Measurements from ENCODE around the gene UBE2M.

UBE2M gene

DNA sequence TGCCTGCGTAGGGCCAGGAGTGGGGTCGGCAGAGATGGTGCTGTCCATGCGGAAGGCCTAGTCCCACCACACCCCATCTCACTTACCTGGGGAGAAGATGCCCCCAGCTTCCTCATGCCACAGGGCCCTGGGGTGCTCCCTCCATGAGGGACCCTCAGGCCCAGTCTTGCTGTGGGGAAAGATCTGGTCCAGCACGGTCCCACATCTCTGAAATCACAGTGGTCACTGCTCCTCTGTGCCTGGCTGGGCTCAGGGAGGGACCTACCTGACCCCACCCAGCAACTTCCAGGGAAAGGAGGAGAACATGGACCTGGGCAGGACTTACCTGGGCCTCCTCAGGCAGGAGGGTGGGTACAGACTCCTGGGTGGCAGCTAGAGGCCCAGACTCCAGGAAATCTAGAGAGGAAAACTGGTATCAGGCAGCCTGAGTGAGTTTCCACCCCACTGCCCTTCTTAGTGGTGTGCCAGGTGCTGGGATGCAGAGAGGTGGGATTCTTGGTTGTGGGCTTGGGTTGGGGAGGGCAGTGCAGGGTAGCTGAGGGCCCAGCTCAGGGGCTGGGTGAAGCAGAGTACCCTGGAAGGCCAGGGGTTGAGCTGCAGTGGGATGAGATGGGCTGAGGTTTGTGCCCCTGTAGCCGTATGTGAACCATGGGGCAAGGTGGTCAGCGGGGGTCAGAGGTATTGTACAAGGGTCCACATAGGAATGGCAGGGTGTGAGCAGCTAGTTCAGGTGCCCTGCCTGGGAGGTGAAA, 11.0 kb upstream of the UBE2M start:
- Histone ChIP-seq H3K4me1 (ENCODE audit: insufficient read depth, insufficient read length) (peaks cover 5% of the 10 kb centered on the region), H3K36me3 (ENCODE audit: insufficient read depth, insufficient read length, low read length) (peaks cover 41% of the 10 kb centered on the region), H3K9ac (ENCODE audit: insufficient read length, low read depth) (no peak overlapping the region), H3K9me3 (ENCODE audit: insufficient read depth, low read length) (no peaks in the 10 kb centered on the region), H3K27me3 (ENCODE audit: insufficient read depth, insufficient read length) (peaks cover 2% of the 10 kb centered on the region), H3K4me3 (ENCODE audit: insufficient read length, low read depth) (no peak overlapping the region)
- no peak for DNase-seq (ENCODE audit: low read depth, low spot score)
- TF ChIP-seq SUZ12 (IDR thresholded peaks at IDR 0.05; ENCODE audit: extremely low read depth, insufficient read depth, insufficient read length) (no peak), YY1 (IDR thresholded peaks at IDR 0.05; ENCODE audit: insufficient read depth, insufficient read length) (no peak), ZNF274 (IDR thresholded peaks at IDR 0.05; ENCODE audit: low read depth, low read length) (no peak)

DNA sequence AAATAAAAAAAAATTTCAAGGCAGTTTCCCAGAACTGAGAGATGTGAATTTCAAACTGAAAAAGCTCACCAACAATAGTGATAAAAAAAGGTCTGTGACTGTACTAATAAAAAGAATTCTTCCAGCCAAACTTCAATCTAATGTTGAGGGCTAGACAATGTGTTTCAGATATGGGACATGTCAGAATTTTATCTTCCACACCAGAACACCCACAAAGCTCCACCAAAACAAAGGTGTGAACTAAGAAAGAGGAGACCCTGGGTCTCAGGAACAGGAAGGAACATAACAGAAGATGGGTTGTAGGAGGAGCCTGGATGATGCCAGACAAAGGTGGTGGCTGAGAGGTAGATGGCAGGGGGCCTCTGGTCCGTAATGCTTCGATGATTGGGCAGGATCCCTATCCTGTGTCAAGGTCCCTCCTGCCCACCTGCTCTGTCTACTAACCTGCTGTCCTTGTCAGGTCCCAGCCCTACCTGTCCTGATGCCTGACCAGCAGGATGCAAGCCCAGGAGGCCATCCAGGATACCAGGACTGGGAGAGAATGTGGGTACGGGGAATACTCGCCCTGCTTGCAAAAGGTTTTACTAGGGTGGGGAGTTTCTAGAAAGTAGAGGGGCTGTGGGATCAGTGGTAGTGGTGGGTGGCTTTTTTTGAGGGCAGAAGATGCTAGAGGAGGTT, 10.2 kb upstream of the UBE2M start:
- no peak for TF ChIP-seq YY1 (IDR thresholded peaks at IDR 0.05; ENCODE audit: insufficient read depth, insufficient read length)
- TF ChIP-seq SUZ12 (IDR thresholded peaks at IDR 0.05; ENCODE audit: extremely low read depth, insufficient read depth, insufficient read length), result no peak
- no peak for TF ChIP-seq ZNF274 (IDR thresholded peaks at IDR 0.05; ENCODE audit: low read depth, low read length)
- Histone ChIP-seq H3K9me3 (ENCODE audit: insufficient read depth, low read length) (no peaks in the 10 kb centered on the region), H3K9ac (ENCODE audit: insufficient read length, low read depth) (no peak overlapping the region), H3K4me1 (ENCODE audit: insufficient read depth, insufficient read length) (peaks cover 5% of the 10 kb centered on the region), H3K27me3 (ENCODE audit: insufficient read depth, insufficient read length) (no peaks in the 10 kb centered on the region), H3K36me3 (ENCODE audit: insufficient read depth, insufficient read length, low read length) (peaks cover 41% of the 10 kb centered on the region), H3K4me3 (ENCODE audit: insufficient read length, low read depth) (no peak overlapping the region)
- no peak for DNase-seq (ENCODE audit: low read depth, low spot score)

DNA sequence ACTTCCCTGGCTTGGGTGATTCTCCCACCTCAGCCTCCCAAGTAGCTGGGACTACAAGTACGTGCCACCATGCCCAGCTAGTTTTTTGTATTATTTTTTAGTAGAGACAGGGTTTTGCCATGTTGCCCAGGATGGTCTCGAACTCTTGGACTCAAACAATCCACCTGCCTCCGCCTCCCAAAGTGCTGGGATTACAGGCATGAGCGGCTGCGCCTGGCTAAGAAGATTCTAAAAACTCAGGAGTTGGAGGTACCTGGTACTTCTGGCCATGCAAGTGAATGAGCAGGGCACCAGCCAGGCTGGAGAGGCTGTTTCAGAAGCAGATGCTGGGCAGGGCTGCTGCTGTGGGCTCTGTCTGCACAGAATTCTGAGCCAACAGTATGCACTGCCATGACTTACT, 8.6 kb upstream of the UBE2M start:
- Histone ChIP-seq H3K36me3 (ENCODE audit: insufficient read depth, insufficient read length, low read length) (peaks cover 44% of the 10 kb centered on the region), H3K4me3 (ENCODE audit: insufficient read length, low read depth) (no peak overlapping the region), H3K4me1 (ENCODE audit: insufficient read depth, insufficient read length) (peaks cover 3% of the 10 kb centered on the region), H3K27me3 (ENCODE audit: insufficient read depth, insufficient read length) (no peaks in the 10 kb centered on the region), H3K9ac (ENCODE audit: insufficient read length, low read depth) (no peak overlapping the region), H3K9me3 (ENCODE audit: insufficient read depth, low read length) (no peaks in the 10 kb centered on the region)
- DNase-seq (ENCODE audit: low read depth, low spot score), result no peak
- TF ChIP-seq ZNF274 (IDR thresholded peaks at IDR 0.05; ENCODE audit: low read depth, low read length) (no peak), YY1 (IDR thresholded peaks at IDR 0.05; ENCODE audit: insufficient read depth, insufficient read length) (no peak), SUZ12 (IDR thresholded peaks at IDR 0.05; ENCODE audit: extremely low read depth, insufficient read depth, insufficient read length) (no peak)

DNA sequence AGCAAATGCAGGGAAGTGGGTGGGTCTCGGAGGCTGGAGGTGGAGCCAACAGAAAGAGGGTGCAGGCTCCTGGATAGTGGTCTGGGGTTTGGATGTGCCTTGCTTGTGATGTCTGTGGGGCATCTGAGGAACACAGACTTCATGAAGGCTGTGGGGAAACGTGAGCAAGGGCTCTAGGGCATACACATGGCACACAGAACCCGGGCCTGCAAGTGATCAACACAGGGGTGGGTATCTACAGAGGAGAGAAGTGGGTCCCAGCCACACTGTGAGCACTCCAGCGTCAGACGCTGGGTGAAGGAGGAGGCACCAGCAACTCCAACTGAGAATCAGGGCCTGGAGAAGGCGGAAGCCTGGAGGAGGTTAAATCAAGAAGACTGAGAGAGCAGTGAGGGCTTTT, 5.4 kb upstream of the UBE2M start:
- no peak overlapping the region for H3K4me3 ChIP-seq (ENCODE audit: insufficient read length, low read depth)
- DNase-seq (ENCODE audit: low read depth, low spot score), result no peak
- no peak overlapping the region for H3K9ac ChIP-seq (ENCODE audit: insufficient read length, low read depth)

DNA sequence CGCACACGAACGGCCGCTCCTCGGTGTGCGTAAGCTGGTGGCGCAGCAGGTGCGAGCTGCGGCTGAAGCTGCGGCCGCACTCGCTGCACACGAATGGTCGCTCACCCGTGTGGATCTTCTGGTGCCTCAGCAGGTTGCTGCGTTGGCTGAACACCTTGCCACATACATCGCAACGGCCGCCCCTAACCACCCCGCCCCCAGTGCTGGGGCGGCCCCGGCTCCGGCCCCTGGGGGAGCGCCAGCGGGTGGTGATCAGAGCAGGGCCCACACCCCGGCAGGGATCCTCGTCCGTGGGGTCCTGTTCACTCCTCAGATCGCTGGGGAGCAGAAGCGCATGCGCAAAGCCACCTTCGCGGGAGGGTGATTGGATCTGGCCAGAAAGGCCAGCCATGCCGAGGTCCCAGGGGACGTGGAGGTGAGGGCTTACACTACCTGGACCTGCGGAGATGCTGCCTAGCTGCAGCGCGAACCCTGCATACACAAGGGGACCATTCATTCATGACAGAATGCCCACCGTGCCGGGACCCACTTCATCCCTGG, 4.7 kb upstream of the UBE2M start:
- Histone ChIP-seq H3K4me1 (ENCODE audit: insufficient read depth, insufficient read length) (no peaks in the 10 kb centered on the region), H3K36me3 (ENCODE audit: insufficient read depth, insufficient read length, low read length) (peaks cover 22% of the 10 kb centered on the region), H3K27me3 (ENCODE audit: insufficient read depth, insufficient read length) (no peaks in the 10 kb centered on the region), H3K9ac (ENCODE audit: insufficient read length, low read depth) (no peak overlapping the region), H3K4me3 (ENCODE audit: insufficient read length, low read depth) (no peak overlapping the region), H3K9me3 (ENCODE audit: insufficient read depth, low read length) (no peaks in the 10 kb centered on the region)
- TF ChIP-seq ZNF274 (IDR thresholded peaks at IDR 0.05; ENCODE audit: low read depth, low read length) (no peak), YY1 (IDR thresholded peaks at IDR 0.05; ENCODE audit: insufficient read depth, insufficient read length) (no peak), SUZ12 (IDR thresholded peaks at IDR 0.05; ENCODE audit: extremely low read depth, insufficient read depth, insufficient read length) (no peak)
- DNase-seq (ENCODE audit: low read depth, low spot score), result no peak

More for the DNA sequence above, 5.4 kb upstream of the UBE2M start:
- no peaks in the 10 kb centered on the region for H3K27me3 ChIP-seq (ENCODE audit: insufficient read depth, insufficient read length)
- no peaks in the 10 kb centered on the region for H3K4me1 ChIP-seq (ENCODE audit: insufficient read depth, insufficient read length)
- H3K9me3 ChIP-seq (ENCODE audit: insufficient read depth, low read length), result no peaks in the 10 kb centered on the region
- no peak for TF ChIP-seq YY1 (IDR thresholded peaks at IDR 0.05; ENCODE audit: insufficient read depth, insufficient read length)
- no peak for TF ChIP-seq ZNF274 (IDR thresholded peaks at IDR 0.05; ENCODE audit: low read depth, low read length)
- TF ChIP-seq SUZ12 (IDR thresholded peaks at IDR 0.05; ENCODE audit: extremely low read depth, insufficient read depth, insufficient read length), result no peak
- peaks cover 26% of the 10 kb centered on the region for H3K36me3 ChIP-seq (ENCODE audit: insufficient read depth, insufficient read length, low read length)

DNA sequence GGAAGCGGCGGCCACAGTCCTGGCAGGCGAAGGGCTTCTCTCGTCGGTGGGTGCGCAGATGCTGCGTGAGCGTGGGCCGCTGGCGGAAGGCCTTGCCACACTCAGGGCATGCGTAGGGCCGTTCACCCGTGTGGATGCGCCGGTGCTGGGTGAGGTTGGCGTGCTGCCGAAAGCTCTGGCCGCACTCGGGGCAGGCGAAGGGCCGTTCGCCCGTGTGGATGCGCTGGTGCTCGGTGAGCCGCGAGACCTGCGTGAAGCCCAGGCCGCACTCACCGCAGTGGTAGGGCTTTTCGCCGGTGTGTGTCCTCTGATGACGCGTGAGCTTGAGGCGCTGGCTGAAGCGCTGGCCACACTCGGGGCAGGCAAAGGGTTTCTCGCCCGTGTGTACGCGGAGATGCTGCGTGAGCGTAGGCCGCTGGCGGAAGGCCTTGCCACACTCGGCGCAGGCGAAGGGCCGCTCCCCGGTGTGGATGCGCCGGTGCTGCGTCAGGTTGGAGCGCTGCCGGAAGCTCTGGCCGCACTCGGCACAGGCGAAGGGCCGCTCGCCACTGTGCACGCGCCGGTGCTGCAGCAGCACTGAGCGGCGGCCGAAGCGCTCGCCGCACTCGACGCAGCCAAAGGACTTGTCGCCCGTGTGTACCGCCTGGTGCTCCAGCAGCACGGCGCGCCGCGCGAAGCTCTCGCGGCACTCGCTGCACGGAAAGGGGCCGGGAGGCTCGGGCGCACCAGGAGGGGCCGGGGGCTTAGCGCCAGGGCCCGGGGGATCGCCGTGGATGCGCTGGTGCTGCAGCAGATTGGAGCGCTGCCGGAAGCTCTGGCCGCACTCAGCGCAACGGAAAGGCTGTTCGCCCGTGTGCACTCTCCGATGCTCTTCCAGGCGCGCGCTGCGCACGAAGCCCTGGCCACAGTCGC, 4.0 kb upstream of the UBE2M start:
- H3K27me3 ChIP-seq (ENCODE audit: insufficient read depth, insufficient read length), result no peaks in the 10 kb centered on the region
- no peak overlapping the region for H3K9ac ChIP-seq (ENCODE audit: insufficient read length, low read depth)
- H3K4me1 ChIP-seq (ENCODE audit: insufficient read depth, insufficient read length), result no peaks in the 10 kb centered on the region
- no peak overlapping the region for H3K4me3 ChIP-seq (ENCODE audit: insufficient read length, low read depth)
- no peak for DNase-seq (ENCODE audit: low read depth, low spot score)
- TF ChIP-seq ZNF274 (IDR thresholded peaks at IDR 0.05; ENCODE audit: low read depth, low read length) (no peak), SUZ12 (IDR thresholded peaks at IDR 0.05; ENCODE audit: extremely low read depth, insufficient read depth, insufficient read length) (no peak), YY1 (IDR thresholded peaks at IDR 0.05; ENCODE audit: insufficient read depth, insufficient read length) (no peak)
- H3K36me3 ChIP-seq (ENCODE audit: insufficient read depth, insufficient read length, low read length), result peaks cover 20% of the 10 kb centered on the region
- no peaks in the 10 kb centered on the region for H3K9me3 ChIP-seq (ENCODE audit: insufficient read depth, low read length)

Measured in NT2/D1 (cell line).